Activated CD8-positive, alpha-beta memory T cell treated with anti-CD3 and anti-CD28 coated beads, Interleukin-2, amount 50 U/mL, for 1 hour (primary cell): ENCODE results near the gene ABI3BP.
"Not testable (repeated sequence)": the region's sequence is repeated elsewhere in the genome, so short reads cannot be mapped to it uniquely, and the experiment has no call there.

Experiments
- DNase-seq: peaks from one replicate; pipeline ENCODE4 v3.0.0-alpha.2; 2020; ENCODE audit errors: extremely low read depth

ABI3BP gene, protein sequence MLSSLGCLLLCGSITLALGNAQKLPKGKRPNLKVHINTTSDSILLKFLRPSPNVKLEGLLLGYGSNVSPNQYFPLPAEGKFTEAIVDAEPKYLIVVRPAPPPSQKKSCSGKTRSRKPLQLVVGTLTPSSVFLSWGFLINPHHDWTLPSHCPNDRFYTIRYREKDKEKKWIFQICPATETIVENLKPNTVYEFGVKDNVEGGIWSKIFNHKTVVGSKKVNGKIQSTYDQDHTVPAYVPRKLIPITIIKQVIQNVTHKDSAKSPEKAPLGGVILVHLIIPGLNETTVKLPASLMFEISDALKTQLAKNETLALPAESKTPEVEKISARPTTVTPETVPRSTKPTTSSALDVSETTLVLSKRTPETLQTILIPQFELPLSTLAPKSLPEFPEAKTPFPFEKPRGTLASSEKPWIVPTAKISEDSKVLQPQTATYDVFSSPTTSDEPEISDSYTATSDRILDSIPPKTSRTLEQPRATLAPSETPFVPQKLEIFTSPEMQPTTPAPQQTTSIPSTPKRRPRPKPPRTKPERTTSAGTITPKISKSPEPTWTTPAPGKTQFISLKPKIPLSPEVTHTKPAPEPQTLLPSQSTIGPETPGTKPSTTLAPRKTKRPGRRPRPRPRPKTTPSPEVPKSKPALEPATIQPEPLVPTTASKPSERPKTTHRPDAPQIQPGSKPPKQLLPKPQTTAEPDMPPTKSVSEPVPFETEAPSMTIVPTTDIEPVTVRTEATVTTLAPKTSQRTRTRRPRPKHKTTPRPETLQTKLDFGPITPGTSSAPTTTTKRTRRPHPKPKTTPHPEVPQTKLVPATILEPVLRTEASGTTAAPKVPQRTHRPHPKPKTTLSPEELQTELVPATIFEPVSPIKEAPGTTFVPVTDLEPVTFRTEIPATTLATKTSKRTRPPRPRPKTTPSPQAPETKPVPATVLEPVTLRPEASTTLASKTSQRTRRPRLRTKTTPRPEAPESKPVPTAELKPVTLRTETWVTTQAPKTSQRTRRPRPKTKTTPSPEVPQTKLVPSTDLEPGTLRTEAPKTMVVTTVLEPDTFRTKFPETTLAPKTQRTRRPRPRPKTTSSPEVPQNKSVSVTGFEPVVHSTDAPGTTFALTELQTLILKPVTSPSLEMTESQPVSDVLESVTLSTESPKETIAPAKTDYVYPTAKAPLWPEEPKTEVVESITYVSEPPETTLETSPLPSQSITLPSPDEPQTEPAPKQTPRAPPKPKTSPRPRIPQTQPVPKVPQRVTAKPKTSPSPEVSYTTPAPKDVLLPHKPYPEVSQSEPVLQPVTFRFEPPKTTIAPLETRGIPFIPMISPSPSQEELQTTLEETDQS (N-terminal part only)

DNA sequence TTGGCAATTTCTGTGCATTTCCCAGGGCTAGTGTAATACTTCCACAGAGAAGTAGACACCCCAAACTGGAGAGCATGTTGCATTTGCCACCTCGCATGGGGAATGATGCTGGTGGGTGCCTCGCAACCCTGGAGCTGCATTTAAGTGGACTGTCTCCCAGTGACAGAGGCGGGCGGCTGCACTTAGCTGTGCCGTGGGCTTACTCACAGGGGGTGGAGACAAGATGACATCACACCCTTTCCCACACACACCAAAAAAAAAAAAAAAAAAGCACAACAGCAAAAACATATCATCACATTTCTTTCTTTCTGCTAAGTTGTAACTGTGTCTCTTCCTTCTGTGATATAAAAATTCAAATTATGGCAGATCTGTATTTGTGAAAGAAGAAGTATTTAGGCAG, at the start of gene ABI3BP:
Gene ABI3BP (minus strand): TSS at position 113 of the 400 bp plus-strand sequence. CDS start 37 bp downstream, at position 76.
- no peak for DNase-seq

- no peak for DNase-seq
Observed at GRCh38 chr3:101039285-101039684, 46.1 kb upstream of the ABI3BP start.

DNA sequence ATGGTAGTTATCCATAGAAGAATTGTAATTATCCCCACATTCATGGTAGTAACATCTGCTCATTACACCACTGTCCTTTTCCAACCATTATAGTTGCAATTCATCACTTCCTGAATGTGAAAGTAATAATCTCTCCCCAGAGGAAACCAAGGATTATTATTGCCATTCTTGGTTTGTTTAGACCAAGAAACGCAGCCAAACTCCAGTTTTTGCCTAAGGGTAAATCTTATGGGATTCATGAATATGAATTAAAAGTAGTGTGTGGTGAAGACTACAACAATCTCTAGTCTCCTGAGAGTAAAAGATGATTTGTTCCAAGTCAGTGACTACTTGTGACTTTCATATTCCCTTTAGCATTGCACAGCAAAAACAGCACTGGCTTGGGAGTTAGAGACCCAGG, 45.7 kb upstream of the ABI3BP start:
- DNase-seq, result no peak

GRCh38 chr3:101038393-101038792, 45.2 kb upstream of the ABI3BP start:
- no peak for DNase-seq

GRCh38 chr3:101037613-101038012, 44.4 kb upstream of the ABI3BP start:
- no peak for DNase-seq

DNA sequence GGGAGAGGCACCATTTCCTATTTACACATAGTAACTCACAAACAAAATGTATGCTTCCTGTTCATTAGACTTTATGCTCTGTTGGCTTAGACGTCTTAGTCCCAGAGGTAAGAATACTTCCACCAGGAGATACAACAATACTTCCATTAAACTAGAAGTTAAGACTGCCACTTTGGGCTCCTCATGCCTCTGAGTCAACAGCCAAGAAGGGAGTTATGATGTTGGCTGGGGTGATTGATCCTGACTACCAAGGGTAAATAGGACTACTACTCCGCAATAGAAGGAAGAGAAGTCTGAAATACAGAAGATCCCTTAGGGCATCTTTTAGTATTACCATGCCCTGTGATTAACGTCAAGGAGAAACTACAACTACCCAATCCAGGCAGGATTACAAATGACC, 43.5 kb upstream of the ABI3BP start:
- no peak for DNase-seq

DNA sequence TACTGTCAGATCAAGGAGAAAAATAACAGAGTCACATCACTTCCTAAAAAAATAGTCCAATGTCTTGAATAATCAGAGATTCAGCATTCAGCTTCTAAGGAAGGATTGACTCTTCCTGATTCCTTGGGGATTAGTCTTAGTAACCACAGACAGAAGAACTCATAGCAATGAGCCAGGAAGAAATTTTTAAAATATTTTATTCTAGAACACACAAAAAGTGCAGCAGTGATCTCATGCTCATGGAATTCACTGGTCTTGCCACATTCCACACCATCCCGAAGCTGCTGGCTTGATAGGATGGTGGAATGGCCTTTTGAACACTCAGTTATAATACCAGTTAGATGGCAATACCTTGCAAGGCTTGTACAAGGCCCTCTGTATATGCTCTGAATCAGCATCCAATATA, 43.0 kb upstream of the ABI3BP start:
- no peak for DNase-seq

- DNase-seq, result no peak
Observed at GRCh38 chr3:101027286-101027685, 34.1 kb upstream of the ABI3BP start.

GRCh38 chr3:101026881-101027280, 33.7 kb upstream of the ABI3BP start:
- no peak for DNase-seq

DNA sequence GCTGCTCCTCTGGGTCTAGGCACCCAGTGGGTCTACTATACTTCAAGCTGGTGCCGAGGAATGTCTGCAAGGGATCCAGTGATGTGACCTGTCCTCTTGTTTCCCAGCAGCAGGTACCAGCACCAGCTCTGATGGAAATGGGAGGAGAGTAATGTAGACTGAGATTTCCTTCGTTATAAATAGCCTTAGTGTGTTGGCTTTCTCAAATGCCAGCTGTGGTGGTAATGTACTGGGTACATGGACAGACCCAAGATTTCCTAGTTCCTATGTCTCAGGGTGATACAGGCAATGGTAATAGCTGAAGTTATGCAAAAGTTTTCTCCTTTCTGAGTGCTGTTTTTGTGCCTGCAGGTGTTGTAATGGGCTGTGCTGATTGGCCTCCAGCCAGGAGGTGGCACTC, 33.0 kb upstream of the ABI3BP start:
- no peak for DNase-seq

GRCh38 chr3:101020351-101021015, 27.3 kb upstream of the ABI3BP start:
- no peak for DNase-seq

DNA sequence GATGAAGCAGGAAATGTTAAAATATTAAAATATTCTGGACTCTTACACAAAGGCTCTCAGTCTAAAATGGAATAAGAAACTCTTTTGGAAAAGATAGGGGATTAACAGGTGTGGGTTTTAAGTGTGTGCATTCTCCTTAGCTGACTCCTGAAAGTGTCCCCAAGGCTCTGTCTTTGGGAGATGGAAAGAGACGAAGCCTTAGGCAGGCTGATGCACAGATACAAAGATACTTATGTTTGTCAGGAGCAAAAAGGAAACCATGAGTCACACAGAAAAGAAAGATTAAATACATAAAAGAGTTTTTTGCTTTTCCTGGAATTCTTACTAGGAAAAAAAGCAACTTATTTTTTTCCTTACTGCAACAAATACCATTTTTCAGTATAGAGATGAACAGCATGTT, 23.8 kb upstream of the ABI3BP start:
- DNase-seq, result no peak

GRCh38 chr3:101012312-101012711, 19.1 kb upstream of the ABI3BP start:
- DNase-seq, result not testable (repeated sequence)

DNA sequence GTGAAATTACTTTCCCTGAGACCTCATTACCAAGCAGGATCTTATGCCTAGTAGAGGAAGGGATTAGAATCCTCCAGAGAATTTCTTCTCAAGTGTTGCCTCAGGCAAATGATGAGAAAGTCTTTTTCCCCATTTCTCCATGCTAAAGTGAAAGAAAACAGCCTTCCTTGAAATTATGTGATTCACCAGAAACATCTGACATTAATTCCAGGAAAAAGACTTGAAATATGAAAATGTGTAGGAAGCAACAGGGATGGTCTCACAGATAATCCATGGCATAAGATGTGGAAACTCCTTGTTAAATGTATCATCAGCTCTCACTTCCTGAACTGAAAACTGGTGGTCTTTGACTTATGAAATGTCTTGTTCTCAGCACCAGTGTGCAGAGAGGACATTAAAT, 17.9 kb upstream of the ABI3BP start:
- DNase-seq, result no peak

DNA sequence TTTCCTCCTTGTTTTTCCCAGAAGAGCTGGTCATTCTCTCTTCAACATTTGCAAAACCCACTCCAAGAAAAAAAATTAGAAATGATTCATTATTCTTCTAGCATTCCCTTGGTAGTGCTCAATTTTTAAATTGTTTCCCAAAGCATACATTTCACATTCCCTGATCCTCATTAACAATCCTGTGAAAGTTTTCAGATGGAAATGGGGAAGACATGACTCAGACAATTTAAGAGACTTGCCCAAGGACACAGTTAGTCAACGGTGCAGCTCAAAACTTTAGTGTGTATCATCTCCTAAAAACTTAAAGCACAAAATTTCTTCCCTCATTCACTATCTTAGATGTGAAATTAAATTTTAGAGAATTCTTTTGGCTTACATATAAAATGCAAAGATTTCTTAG, 17.1 kb upstream of the ABI3BP start:
- DNase-seq, result no peak

GRCh38 chr3:101009386-101009785, 16.2 kb upstream of the ABI3BP start:
- no peak for DNase-seq

DNA sequence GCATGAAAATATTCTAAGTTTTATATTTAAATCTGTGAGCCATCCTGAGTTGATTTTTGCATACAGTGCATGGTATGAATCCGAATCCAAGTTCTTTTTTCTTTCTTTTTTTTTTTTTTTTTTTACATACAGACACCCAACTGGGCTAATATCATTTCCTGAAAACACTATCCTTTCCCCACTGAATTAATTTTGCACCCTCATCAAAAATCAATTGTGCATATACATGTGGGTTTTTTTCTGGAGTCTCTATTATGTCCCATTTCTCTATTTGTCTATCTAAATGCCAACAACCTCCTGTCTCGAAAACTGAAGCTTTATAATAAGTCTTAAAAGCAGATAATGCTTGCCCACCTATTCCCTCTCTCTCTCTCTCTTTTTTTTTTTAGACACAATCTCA, 5.9 kb upstream of the ABI3BP start:
- no peak for DNase-seq

- DNase-seq, result no peak
Observed at GRCh38 chr3:100994809-100995208, 1.6 kb upstream of the ABI3BP start.

- no peak for DNase-seq
Observed at GRCh38 chr3:100994187-100994586, 966 bp upstream of the ABI3BP start.

- DNase-seq, result no peak
Observed at GRCh38 chr3:100992231-100993012, 799 bp downstream of the ABI3BP start.

DNA sequence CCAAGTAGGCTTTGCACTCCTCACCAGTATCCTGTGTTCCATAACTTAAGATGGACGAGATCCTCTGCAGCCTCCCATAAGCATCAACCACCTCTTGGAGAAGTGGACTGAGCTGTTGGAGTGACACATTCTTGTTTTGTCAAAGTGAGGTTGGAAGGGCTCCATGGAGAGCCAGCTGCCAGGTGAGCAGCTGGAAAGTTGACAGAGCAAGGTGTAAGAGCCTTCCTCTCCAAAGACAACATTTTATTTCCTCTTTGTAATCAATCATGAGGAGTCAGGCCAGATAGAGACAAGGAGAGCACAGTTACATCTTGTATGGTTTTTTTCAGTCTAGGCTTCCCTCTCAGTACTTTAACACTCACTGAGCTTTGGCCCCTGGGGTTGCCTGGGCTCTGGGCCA, 5.1 kb downstream of the ABI3BP start:
- DNase-seq, result no peak
